ENCODE measurements around the gene MAP4K2.
A peak's percentile ranks its signal among the peaks of the same experiment; 100 is the strongest.

MAP4K2 gene

DNA sequence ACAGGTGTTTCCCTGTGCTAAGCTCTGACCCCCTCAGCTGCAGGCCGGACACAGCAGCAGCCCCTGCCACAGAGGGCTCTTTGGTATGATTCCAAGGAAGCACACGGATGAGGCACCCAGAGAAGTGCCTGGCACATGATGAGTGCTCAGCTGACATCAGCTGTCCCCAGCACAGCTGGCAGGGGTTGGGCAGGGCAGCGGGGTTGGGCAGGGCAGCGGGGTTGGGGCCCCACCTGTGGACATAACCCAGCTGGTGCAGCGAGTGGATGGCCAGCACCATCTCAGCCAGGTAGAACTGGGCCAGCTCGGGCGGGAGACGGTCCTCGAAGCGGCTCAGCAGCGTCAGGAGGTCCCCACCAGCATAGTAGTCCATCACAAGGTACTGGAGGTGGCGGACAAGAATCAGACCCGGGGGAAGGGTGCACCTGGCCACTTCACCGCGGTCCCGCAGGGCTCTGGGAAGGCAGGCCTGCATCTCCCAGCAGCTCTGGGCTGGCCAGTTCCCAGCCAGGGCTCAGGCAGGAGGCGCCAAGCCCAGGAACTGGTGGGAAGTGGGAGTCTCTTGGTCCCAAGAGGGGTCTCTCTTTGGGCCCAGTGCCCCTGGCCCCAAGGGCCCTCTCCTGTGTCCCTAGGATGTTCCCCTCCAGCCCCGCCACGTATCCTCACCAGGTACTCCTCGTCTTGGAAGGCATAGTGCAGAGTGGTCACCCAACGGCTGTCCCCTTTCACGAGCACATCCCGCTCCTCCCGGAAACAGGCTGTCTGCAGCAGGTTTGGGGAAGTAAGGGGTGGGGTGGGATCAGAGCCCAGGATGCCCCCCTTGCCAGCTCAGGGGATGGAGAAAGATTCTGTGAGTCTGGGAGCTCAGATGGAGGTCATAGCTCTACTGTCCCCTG, 37.1 kb upstream of the MAP4K2 start:
- in situ Hi-C loops (cut with HindIII; ENCODE audit: low pct_ligation_motif_present, low pct_unique_long_range_greater_than_20kb, low sequenced_read_pairs): no loop called here

GRCh38 chr11:64839335-64839734, 36.3 kb upstream of the MAP4K2 start:
- no peak for DNase-seq
- in situ Hi-C loops (cut with HindIII; ENCODE audit: low pct_ligation_motif_present, low pct_unique_long_range_greater_than_20kb, low sequenced_read_pairs): no loop called here

More for the DNA sequence above, 37.1 kb upstream of the MAP4K2 start:
- no peak for DNase-seq

DNA sequence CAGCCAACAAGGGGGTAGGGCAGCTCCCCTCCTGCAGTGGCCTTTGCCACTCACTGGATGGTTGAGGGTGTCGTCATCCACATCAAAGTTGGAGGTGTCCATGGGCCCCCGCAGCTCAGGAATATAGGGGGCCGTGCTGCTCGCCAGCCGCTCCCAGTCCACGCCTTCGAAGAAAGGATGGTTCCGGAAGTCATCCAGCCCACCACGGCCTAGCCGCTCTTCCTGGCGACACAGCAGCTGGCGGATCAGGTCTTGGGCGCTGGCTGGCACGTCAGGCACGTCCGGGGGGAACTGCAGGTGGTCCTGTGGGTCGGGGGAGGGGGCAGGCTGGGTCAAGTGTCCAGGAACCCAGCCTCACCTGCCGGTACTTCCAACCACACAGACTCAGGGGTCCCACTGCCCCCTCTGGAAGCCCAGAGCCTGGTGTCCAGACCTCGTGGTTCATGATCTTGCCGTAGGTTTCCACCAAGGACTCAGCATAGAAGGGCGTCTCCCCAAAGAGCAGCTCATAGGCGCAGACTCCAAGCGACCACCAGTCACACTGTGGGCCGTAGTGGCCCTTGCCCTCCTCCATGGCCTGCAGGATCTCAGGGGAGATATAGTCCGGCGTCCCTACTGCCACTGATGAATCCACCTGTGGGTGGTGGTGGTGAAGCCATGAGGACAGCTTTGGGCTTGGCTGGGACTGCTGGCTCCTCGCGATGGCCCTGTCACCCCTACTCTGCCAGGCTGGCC, 35.8 kb upstream of the MAP4K2 start:
- in situ Hi-C loops (cut with HindIII; ENCODE audit: low pct_ligation_motif_present, low pct_unique_long_range_greater_than_20kb, low sequenced_read_pairs): no loop called here
- DNase-seq: no peak

- in situ Hi-C loops (cut with HindIII; ENCODE audit: low pct_ligation_motif_present, low pct_unique_long_range_greater_than_20kb, low sequenced_read_pairs): no loop called here
- DNase-seq: no peak
Observed at GRCh38 chr11:64837887-64838351, 34.9 kb upstream of the MAP4K2 start.

DNA sequence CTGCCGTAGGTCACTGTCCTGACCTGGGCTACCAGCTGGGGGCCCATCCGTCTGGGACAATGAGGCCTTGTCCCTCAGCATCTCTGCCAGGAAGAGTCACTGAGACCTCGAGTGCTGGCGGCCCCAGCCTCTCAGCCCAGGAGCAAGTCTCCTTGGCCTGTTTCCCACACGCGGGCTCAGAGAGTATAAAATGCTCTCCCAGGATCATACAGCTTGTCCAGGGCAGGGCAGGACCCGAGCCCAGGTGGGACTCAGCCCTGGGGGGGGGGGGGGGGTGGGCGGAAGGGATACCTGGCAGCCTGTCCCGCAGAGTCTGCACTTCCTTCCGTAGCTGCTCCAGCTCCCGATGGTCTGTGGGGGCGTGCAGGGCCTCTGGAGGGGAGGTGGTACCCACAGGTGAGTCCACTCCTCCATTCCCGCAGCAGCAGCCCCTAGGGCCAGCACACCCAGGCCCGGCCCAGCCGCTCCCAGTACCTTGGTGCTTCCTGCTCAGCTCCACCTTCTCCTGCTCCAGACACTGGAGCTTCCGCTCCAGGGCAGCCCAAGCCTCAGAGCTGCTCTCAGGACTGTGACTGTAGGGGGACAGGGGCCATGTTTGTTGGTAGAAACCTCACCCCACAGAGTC, 33.5 kb upstream of the MAP4K2 start:
- in situ Hi-C loops (cut with HindIII; ENCODE audit: low pct_ligation_motif_present, low pct_unique_long_range_greater_than_20kb, low sequenced_read_pairs): no loop called here
- no peak for DNase-seq

DNA sequence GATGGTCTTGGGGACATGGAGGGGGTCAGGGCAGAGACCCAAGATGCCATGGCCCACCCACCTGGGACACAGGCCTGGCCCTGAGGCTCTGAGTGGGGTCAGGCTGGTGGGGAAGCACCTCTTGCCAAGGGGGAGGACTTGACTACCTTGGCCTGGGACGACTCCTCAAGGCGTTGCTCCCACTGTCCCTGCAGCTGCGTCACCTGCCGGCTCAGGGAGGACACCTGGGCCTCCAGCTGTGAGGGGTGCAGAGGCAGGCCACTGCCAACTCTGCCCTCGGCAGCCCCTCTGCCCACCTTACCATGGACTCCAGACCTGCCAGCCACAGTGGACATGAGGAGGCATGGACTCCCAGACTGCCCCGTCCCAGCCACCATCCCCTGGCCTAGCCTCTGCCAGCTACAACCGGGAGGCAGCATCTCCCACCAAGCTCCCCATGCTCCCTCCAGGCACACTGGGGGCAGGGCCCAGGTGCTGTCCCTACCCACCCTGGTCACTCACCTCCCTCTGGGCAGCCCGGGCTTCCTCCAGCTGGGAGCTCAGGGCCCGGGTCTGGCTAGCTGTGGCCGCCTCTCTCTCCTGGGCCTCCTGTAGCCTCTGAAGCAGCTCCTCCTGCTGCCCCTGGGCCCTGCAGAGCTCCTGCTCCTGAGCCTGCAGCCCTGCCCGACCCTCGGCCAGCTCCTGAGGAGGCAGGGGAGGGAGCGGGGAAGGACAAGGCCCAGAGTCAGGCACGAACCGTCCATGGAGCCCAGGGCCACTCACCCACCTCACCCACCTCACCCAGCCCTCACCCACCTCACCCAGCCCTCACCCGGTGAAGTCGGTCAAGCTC, 32.8 kb upstream of the MAP4K2 start:
- DNase-seq: no peak
- in situ Hi-C loops (cut with HindIII; ENCODE audit: low pct_ligation_motif_present, low pct_unique_long_range_greater_than_20kb, low sequenced_read_pairs): no loop called here

- in situ Hi-C loops (cut with HindIII; ENCODE audit: low pct_ligation_motif_present, low pct_unique_long_range_greater_than_20kb, low sequenced_read_pairs): no loop called here
- peak; percentile 80 for DNase-seq
Observed at GRCh38 chr11:64834723-64835615, 32.0 kb upstream of the MAP4K2 start.

DNA sequence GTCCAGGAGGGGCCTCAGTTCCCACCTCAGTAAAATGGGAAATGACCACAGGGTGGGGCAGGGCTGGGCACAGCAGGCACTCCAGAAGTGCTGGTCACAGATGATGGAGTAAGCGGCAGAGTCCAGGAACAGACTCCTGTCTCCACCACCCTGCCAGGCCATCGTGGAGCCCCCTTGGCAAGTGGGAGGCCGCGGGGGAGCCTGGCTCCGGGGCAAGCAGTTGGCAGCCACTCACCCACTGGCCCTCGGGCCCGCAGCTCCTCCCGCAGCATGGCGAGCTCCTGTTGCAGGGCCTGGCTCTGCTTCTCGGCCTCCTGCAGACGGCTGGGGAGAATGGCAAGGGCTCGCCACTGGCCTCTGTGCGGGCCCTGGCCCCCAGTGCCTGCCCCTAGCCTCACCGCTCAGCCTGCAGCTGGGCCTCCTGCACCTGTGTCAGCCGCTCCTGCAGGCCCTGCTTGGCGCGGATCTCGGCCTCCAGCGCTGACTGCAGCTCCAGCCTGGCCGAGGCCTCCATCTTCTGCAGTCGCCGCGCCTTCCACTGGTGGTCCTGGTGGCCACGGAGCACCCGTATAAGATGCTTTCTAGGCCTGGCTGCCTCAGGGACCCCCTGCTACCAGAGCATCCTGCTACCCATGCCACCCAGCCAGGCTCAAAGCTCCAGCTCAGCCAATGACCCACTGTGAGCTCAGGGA, 31.2 kb upstream of the MAP4K2 start:
- DNase-seq: no peak
- in situ Hi-C loops (cut with HindIII; ENCODE audit: low pct_ligation_motif_present, low pct_unique_long_range_greater_than_20kb, low sequenced_read_pairs): no loop called here

- no peak for DNase-seq
- in situ Hi-C loops (cut with HindIII; ENCODE audit: low pct_ligation_motif_present, low pct_unique_long_range_greater_than_20kb, low sequenced_read_pairs): no loop called here
Observed at GRCh38 chr11:64833509-64833908, 30.5 kb upstream of the MAP4K2 start.

- in situ Hi-C loops (cut with HindIII; ENCODE audit: low pct_ligation_motif_present, low pct_unique_long_range_greater_than_20kb, low sequenced_read_pairs): no loop called here
- no peak for DNase-seq
Observed at GRCh38 chr11:64833198-64833502, 30.1 kb upstream of the MAP4K2 start.

DNA sequence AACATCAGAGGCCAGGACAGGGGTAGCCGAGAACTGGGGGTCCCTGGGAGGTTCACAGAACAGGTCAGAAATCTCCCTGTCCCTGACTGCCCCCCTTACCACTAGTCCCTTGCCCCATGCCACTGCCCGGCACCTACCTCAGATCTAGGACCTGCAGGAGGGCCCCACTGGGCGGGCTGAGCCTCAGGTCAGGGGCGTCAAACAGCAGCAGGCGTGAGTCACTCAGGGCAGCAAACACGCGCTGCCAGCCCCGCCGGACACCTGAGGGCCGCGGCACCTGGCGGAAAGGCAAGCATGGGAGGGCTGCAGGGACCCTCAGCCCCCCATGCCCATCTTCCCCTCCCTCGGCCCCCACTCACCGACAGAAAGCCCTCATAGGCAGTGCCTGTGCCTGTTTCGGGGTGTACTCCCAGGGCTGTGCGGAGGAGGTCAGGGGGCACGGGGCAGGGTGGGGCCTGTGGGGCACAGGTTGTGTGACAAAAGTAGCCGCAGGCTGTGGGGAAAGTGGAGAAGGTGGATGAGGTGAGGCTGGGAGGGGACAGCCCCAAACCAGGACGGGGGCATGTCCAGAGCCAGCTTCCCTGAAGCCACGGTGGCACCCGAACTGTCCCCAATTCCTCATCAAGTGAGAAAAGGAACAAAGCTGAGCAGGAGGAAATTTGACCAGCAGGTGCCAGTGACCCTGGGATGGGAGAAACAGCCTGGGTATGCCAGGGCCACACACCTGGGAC, 29.6 kb upstream of the MAP4K2 start:
- no peak for DNase-seq
- in situ Hi-C loops (cut with HindIII; ENCODE audit: low pct_ligation_motif_present, low pct_unique_long_range_greater_than_20kb, low sequenced_read_pairs): no loop called here

DNA sequence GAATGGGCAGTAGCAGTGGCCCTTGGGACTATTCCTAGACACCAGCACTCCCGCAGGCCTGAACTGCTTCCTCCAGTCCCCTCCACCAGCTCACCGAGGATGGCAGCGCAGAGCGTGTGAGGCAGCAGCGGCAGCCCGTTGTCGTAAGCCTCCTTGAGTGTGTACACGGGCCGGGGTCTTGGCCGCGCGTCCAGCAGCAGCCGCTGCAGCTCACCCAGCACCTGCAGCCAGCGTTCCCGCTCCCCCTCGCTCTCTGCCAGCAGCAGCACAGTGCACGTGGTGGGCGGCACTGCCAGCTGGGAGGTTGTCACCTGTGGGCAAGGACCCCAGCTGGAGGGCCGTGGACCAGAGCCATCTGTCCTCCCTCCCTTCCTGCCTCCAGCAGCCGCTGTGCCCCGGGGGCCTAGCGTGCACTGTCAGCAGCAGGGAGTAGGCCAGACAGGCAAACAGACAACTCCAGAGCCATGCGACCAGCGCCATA, 28.4 kb upstream of the MAP4K2 start:
- DNase-seq: no peak
- in situ Hi-C loops (cut with HindIII; ENCODE audit: low pct_ligation_motif_present, low pct_unique_long_range_greater_than_20kb, low sequenced_read_pairs): no loop called here

DNA sequence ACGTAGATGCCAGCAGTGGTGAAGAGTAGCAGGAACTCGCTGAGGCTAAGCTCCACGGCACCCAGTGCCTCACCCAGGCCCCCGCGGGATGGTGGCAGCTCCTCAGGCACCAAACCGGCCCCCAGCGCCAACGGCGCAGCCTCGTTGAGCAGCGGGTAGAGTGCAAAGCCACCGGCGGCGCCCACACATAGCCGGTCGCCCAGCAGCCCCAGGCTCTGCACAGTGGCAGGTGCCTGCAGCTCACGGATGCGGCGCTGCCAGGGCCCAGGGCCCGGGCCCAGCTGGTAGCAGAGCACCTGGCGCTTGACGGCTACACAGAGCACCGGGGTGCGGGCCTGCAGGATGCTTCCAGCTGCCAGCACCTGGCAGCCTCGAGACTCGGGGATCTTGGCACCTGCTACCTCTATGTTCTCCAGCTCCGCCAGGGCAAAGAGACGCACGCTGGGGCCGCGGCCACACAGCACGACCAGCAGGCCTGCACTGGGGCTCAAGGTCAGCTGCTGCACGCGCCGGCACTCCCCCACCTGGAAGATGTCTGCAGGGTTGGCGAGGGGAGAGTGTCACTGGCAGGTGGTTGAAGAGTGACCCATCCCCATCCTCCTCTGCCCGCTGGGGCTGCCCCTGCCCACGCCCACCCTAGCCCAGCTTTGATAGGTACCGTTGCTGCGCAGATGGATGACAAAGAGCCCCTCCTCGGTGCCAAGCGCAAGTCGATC, 26.7 kb upstream of the MAP4K2 start:
- no peak for DNase-seq
- in situ Hi-C loops (cut with HindIII; ENCODE audit: low pct_ligation_motif_present, low pct_unique_long_range_greater_than_20kb, low sequenced_read_pairs): no loop called here

- no peak for DNase-seq
- in situ Hi-C loops (cut with HindIII; ENCODE audit: low pct_ligation_motif_present, low pct_unique_long_range_greater_than_20kb, low sequenced_read_pairs): no loop called here
Observed at GRCh38 chr11:64827451-64827839, 24.4 kb upstream of the MAP4K2 start.

DNA sequence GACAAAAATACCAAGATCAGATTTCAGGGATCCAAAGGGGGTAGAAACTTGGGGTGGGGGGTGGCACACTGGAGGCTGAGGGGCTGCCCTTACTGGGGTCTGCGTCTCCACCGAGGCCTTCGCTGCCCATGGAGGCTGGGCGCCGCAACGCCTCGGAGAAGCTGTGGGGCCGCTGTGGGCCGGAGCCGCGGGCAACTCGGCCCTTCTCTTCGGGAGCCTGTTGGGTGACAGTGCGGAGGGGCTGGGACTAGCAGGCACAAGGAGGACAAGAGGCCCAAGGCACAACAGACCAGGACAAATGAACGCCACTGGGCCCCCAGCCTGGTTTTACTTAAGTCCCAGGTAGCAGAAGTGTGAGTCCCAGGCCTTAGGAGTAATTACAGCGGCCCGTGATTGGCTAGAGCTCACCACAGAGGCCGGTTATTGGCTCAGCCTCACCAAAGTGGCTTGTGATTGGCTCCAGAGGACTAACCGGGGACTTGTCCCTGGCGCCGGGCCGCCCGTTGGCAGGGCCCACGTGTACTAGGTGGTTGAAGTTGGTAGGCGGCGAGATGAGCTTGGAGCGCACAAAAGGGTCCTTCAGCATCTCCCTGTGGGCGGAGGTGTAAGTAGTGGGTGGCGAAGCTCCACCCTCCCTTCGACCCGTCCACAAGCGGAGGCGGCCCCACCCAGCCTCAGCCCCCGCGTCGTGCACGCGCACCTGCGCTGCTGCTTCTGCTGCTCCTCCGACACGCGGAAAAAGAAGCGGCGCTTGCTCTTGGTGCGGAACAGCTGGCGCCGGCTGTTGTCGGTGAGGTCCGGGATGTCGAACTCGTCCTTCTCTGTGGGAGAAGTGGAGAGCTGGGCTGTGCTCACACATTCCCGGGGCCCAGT, 23.8 kb upstream of the MAP4K2 start:
- DNase-seq: no peak
- in situ Hi-C loops (cut with HindIII; ENCODE audit: low pct_ligation_motif_present, low pct_unique_long_range_greater_than_20kb, low sequenced_read_pairs): no loop called here

Measured in ACHN (cell line).